Common myeloid progenitor, CD34-positive (primary cell): ENCODE data around the gene FNBP1.

Experiments
- CTCF ChIA-PET: fragments of 350-600 bp; sonication (Branson Sonifier 250); formaldehyde crosslinking; loops from one replicate; lab custom pipeline; 2021; ENCODE audit warnings: antibody characterized with exemption; lab: Charles Lee
- POLR2A ChIA-PET: fragments of 350-600 bp; sonication (Branson Sonifier 250); formaldehyde crosslinking; loops from one replicate; lab custom pipeline; 2021; ENCODE audit warnings: antibody characterized with exemption; lab: Charles Lee
- DNase-seq, 3 donors: peaks; one replicate each; pipeline versions ENCODE4 v3.0.0 to v3.0.0-alpha.2; 2013
- H3K27ac ChIP-seq, 2 experiments: 1 replicate in 1 of 2; 2 replicates in 1 of 2; pipeline ENCODE4 v1.7.0; 2013; ENCODE audit warnings: inconsistent platforms in 2 of 2, low read length in 2 of 2, mild to moderate bottlenecking in 2 of 2, low read depth in 1 of 2, moderate library complexity in 1 of 2; ENCODE audit not compliant: severe bottlenecking in 2 of 2, insufficient read depth in 1 of 2, poor library complexity in 1 of 2
- H3K27me3 ChIP-seq, 5 experiments: replicated peaks in 2 of 5; 1 replicate in 3 of 5; 2 replicates in 2 of 5; pipeline versions ENCODE4 v1.6.1 to v1.7.0; 2013; ENCODE audit warnings: low read length in 4 of 5, mild to moderate bottlenecking in 2 of 5, moderate library complexity in 2 of 5, inconsistent platforms in 1 of 5; ENCODE audit not compliant: insufficient read depth in 5 of 5, control insufficient read depth in 4 of 5
- H3K36me3 ChIP-seq, 4 experiments: 1 replicate in 2 of 4; 2 replicates in 2 of 4; pipeline versions ENCODE4 v1.6.1 to v1.7.0; 2013; ENCODE audit warnings: low read length in 3 of 4, control low read depth in 1 of 4, mild to moderate bottlenecking in 1 of 4; ENCODE audit not compliant: control insufficient read depth in 4 of 4, insufficient read depth in 4 of 4
- H3K4me1 ChIP-seq, 4 experiments: 1 replicate in 3 of 4; 2 replicates in 1 of 4; pipeline versions ENCODE4 v1.6.1 to v1.7.1; 2013; ENCODE audit warnings: low read length in 3 of 4, mild to moderate bottlenecking in 3 of 4, control low read depth in 1 of 4, inconsistent platforms in 1 of 4, moderate library complexity in 1 of 4; ENCODE audit not compliant: control insufficient read depth in 4 of 4, insufficient read depth in 4 of 4; ENCODE audit errors: control extremely low read depth in 1 of 4
- H3K4me3 ChIP-seq, 7 experiments: 1 replicate in 4 of 7; 2 replicates in 3 of 7; pipeline versions ENCODE4 v1.5.1 to v1.7.0; 2013; ENCODE audit warnings: mild to moderate bottlenecking in 7 of 7, low read length in 6 of 7, moderate library complexity in 6 of 7, inconsistent platforms in 2 of 7, low read depth in 2 of 7, control low read depth in 1 of 7; ENCODE audit not compliant: insufficient read depth in 4 of 7, control insufficient read depth in 1 of 7; ENCODE audit errors: extremely low read depth in 1 of 7
- H3K9me3 ChIP-seq, 5 experiments: 1 replicate in 4 of 5; 2 replicates in 1 of 5; pipeline versions ENCODE4 v1.6.1 to v1.7.1; 2013; ENCODE audit warnings: low read length in 4 of 5, mild to moderate bottlenecking in 2 of 5, inconsistent platforms in 1 of 5, low read depth in 1 of 5, moderate library complexity in 1 of 5; ENCODE audit not compliant: control insufficient read depth in 4 of 5, insufficient read depth in 2 of 5; ENCODE audit errors: control extremely low read depth in 1 of 5
- WGBS: methylation state at CpG from one replicate; pipeline ENCODE4 v1.1.5; 2013; ENCODE audit not compliant: insufficient coverage; 5-methylcytosine and 5-hydroxymethylcytosine counted together

Gene FNBP1

DNA sequence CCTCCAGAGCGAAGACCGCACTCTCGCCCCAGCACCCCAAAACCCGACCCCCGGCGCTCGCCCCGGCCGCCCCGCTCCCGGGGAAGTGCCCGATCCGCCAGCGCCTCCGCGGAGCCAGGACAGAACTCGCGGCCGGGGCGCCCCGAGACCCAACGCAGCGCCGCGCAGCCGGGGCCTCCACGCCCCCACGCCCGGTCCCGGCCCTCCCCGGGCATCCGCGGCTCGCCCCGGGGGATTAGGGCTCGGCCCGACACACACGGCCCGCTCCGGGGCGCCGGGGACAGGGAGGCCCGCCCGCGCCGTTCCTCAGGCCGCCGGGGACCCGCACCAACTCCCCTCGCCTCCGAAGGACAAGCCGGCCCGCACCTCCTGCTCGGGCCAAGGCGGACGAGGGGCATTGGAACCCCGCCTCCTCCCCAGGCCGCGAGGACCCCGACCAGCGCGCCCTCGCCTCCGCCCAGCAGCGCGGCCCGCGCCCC lies 544 bp downstream of the FNBP1 start:
- Histone ChIP-seq H3K27me3 (no peaks in the 10 kb centered on the region), H3K4me3 (peak overlapping the region; percentile 76 to 99 (median 94)), H3K27ac (peak overlapping the region; percentile 89 to 90), H3K36me3 (no peaks in the 10 kb centered on the region), H3K9me3 (no peaks in the 10 kb centered on the region), H3K4me1 (peaks cover 37 to 77% (median 67%) of the 10 kb centered on the region in 4 experiments)
- POLR2A ChIA-PET = interaction anchor here (0.8 to 3.4 kb wide), 6 partner anchors 11 to 225 kb away, joined by 3 to 17 read pairs (median 4); partner anchors contain the start of gene GPR107
- CTCF ChIA-PET = interaction anchor here (1.0 kb wide), 1 partner anchor 8 kb away, joined by 3 read pairs; no protein-coding TSS in a partner anchor
- no peak for DNase-seq
- WGBS = 0% methylated on average over 68 of the region's 68 CpGs

DNA sequence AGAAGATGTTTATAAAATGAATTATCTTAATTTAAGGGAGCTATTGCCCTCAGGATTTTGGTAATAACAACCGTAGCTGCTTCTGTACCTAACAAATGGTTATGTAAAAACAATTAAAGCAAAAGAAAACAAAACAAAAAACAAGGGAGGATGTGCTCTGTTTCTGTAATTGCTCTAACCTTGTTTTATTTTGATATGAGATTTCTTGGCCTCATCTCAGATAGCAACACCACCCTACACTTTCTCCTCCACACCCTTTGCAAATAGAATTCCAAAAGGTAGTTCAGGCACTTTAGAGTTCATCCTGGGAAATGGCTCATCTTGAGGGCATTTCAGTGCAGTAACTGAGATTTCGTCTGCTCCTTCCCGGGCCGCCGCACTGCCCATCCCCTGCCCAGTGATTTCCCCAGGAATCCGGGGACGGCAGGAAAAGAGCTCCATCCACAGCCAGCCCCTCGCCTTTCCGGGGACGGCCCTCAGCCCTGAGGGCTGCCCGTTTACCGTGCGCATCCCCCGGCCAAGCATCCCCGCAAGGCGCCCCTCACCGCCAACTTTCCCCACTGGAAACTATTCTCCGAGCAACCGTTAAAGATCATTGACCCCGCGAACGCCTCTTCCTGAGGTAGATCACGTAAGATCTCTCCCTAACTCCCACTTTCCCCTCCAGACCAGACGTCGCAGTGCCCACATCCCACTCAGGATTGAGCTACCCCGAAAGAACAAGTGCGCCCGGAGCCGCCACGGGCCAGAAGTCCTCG lies 1.2 kb downstream of the FNBP1 start:
- ChIA-PET CTCF (interaction anchor here (0.9 to 3.4 kb wide), 3 partner anchors 9 to 157 kb away, joined by 3 to 11 read pairs (median 4); partner anchors contain the start of gene GPR107), POLR2A (interaction anchor here (0.6 to 3.4 kb wide), 4 partner anchors 12 to 154 kb away, joined by 3 to 17 read pairs (median 5); partner anchors contain the start of gene GPR107)
- peaks cover 37 to 79% (median 67%) of the 10 kb centered on the region in 4 experiments for H3K4me1 ChIP-seq
- DNase-seq = no peak
- H3K36me3 ChIP-seq = no peaks in the 10 kb centered on the region
- no peaks in the 10 kb centered on the region for H3K9me3 ChIP-seq
- under 1% methylated on average over 25 of the region's 31 CpGs for WGBS
- H3K4me3 ChIP-seq = peak overlapping the region; percentile 76 to 99 (median 94)
- no peaks in the 10 kb centered on the region for H3K27me3 ChIP-seq
- H3K27ac ChIP-seq = peak overlapping the region; percentile 89 to 90

DNA sequence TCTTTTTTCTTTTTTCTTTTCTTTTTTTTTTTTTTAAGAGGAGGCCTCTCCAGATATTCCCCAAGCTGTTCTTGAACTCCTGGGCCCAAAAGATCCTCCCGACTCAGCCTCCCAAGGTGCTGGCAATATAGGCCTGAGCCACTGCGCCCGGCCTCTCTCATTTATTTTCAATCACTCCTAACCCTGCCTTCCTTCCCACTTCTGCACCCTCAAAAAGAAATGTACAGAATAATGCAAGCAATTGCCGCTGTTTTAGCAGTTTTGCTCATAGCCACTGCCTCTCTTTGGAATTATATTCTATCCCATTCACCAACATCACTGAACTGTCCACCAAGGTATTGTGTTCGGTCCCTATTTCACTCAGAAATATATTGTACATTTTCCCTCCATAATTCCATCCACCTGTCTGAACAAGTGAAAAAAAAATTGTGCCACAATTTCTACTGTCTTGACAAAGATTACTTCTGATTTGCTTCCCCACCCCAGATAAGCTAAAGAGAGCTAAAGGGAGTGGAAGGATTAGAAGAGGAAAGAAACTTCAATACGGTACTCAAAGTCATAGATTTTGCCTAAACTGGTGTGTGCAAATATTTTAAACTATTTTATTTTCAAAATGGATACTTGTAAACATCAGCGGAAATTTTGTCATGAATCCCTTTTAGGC lies 1.9 kb downstream of the FNBP1 start:
- Histone ChIP-seq H3K36me3 (no peaks in the 10 kb centered on the region), H3K27ac (peak overlapping the region; percentile 89 to 90), H3K4me3 (peak overlapping the region in 6 of 7 experiments; percentile 86 to 99 (median 96)), H3K4me1 (peaks cover 38 to 74% (median 64%) of the 10 kb centered on the region in 4 experiments), H3K9me3 (no peaks in the 10 kb centered on the region), H3K27me3 (no peaks in the 10 kb centered on the region)
- WGBS = 8% methylated on average over 3 of the region's 7 CpGs
- ChIA-PET CTCF (interaction anchor here (0.9 to 3.4 kb wide), 6 partner anchors 9 to 156 kb away, joined by 3 to 11 read pairs (median 4); partner anchors contain the start of gene GPR107), POLR2A (interaction anchor here (0.6 to 2.3 kb wide), 4 partner anchors 9 to 153 kb away, joined by 3 to 6 read pairs (median 4); no protein-coding TSS in a partner anchor)
- no peak for DNase-seq

DNA sequence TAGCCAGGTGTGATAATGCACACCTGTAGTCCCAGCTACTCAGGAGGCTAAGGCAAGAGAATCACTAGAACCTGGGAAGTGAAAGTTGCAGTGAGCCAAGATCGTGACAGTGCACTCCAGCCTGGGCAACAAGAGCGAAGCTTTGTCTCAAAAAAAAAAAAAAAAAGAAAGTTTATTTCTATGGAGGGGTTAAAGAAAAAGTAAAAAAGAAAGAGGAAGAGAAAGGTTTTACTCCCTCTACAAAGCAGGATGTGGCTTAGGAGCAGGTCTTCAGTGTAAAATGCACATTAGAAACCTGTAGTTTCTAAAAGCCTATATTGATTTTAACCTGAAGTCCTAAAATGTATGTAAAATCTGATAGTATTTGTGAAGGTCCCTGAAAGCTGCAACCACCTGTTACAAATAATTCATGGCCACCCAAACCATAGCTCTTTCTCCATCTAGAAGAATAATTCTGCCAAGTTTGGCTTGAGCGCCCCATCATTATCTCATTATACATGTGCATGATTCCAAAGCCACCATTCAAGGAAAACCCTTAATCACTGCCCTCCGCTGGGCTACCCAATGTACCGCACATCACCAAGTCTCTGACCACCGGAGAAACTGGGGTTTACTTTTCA lies 3.4 kb downstream of the FNBP1 start:
- POLR2A ChIA-PET = interaction anchor here (0.6 to 1.0 kb wide), 3 partner anchors 42 to 85 kb away, joined by 3 to 5 read pairs (median 3); no protein-coding TSS in a partner anchor
- Histone ChIP-seq H3K36me3 (peaks cover 0 to 8% (median 4%) of the 10 kb centered on the region in 4 experiments), H3K4me3 (peak overlapping the region in 6 of 7 experiments; percentile 39 to 99 (median 96)), H3K9me3 (no peaks in the 10 kb centered on the region), H3K27ac (peak overlapping the region in 1 of 2 experiments; percentile 66), H3K4me1 (peaks cover 26 to 68% (median 55%) of the 10 kb centered on the region in 4 experiments), H3K27me3 (no peaks in the 10 kb centered on the region)
- CTCF ChIA-PET = interaction anchor here (0.7 to 3.4 kb wide), 12 partner anchors 9 to 95 kb away, joined by 3 to 11 read pairs (median 3); partner anchors contain the start of gene GPR107
- peak in 2 of 3 donors; percentile 67 to 68 for DNase-seq
- WGBS = 0% methylated on average over 5 of the region's 6 CpGs

DNA sequence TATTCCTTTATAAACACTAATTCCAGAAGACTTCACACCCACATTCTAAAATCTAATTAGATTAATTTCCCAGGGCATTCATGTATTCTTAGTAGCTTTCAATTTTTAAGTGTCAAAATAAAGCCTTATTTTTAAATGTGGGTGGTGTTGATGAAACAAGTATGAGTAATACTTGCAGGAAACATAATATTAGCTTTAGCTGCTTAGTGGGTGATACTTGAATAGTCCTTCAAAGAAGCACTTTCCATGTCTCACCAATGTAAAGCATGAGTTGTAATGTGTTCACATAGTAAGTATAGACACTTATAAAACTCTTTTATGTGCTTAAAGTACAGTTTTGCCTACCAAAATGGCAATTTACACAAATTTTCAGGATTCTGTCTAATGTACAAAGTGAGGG lies 6.9 kb downstream of the FNBP1 start:
- Histone ChIP-seq H3K9me3 (no peaks in the 10 kb centered on the region), H3K36me3 (peaks cover 0 to 12% (median 6%) of the 10 kb centered on the region in 4 experiments), H3K27me3 (no peaks in the 10 kb centered on the region), H3K27ac (peak overlapping the region; percentile 16 to 23), H3K4me3 (no peak overlapping the region), H3K4me1 (peaks cover 21 to 62% (median 39%) of the 10 kb centered on the region in 4 experiments)
- ChIA-PET POLR2A (no interaction called here), CTCF (no interaction called here)
- peak in 1 of 3 donors; percentile 48 for DNase-seq

DNA sequence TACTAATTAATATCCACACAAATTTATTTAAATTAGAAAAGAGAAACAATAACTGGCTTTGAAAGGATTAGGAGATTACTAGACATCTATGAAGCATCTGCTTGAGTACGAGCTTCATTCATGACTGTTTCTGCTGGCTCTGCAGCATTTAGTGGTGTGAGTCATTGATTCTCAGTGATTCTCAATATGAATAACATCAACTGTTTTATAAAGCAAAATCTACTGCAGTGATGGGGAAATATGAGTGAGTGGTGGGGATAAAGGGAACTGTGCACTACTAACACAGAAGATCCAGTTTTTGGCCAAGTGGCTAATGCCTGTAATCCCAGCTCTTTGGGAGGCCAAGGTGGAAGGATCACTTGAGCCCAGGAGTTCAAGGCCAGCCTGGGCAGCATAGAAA lies 8.4 kb downstream of the FNBP1 start:
- ChIA-PET POLR2A (interaction anchor here (0.6 kb wide), 1 partner anchor 59 kb away, joined by 3 read pairs; no protein-coding TSS in a partner anchor), CTCF (interaction anchor here (0.8 to 0.9 kb wide), 2 partner anchors 18 to 24 kb away, joined by 3 read pairs; no protein-coding TSS in a partner anchor)
- no peak overlapping the region for H3K27ac ChIP-seq
- no peaks in the 10 kb centered on the region for H3K9me3 ChIP-seq
- H3K27me3 ChIP-seq = no peaks in the 10 kb centered on the region
- H3K36me3 ChIP-seq = peaks cover 0 to 13% (median 6%) of the 10 kb centered on the region in 4 experiments
- no CpG with 5 or more reads among the region's 1 CpG for WGBS
- peaks cover 12 to 50% (median 31%) of the 10 kb centered on the region in 4 experiments for H3K4me1 ChIP-seq
- no peak overlapping the region for H3K4me3 ChIP-seq
- peak in 2 of 3 donors; percentile 48 to 55 for DNase-seq
